ENCODE data around the gene ALG9.

- TF ChIP-seq POLR2A (IDR thresholded peaks at IDR 0.05; ENCODE audit: low read depth, low read length) (no peak), CTCF (conservative IDR thresholded peaks at IDR 0.05; ENCODE audit: low read depth, low read length) (no peak), BHLHE40 (IDR thresholded peaks at IDR 0.05; ENCODE audit: low read depth, low read length) (no peak), CHD1 (IDR thresholded peaks at IDR 0.05; ENCODE audit: low read depth, low read length) (no peak), MAFK (IDR thresholded peaks at IDR 0.05; ENCODE audit: low read depth, low read length) (no peak), CEBPB (IDR thresholded peaks at IDR 0.05; ENCODE audit: low read depth, low read length) (no peak), RFX5 (IDR thresholded peaks at IDR 0.05; ENCODE audit: low read depth, low read length) (no peak), RAD21 (IDR thresholded peaks at IDR 0.05; ENCODE audit: low read length) (no peak), MXI1 (IDR thresholded peaks at IDR 0.05; ENCODE audit: borderline replicate concordance, low read depth, low read length) (no peak), USF2 (IDR thresholded peaks at IDR 0.05; ENCODE audit: low read depth, low read length) (no peak), NFE2L2 (IDR thresholded peaks at IDR 0.05; ENCODE audit: low read depth, low read length) (no peak), SMC3 (IDR thresholded peaks at IDR 0.05; ENCODE audit: low read depth, low read length) (no peak), MAZ (IDR thresholded peaks at IDR 0.05; ENCODE audit: borderline replicate concordance, low read depth, low read length) (no peak), RCOR1 (IDR thresholded peaks at IDR 0.05; ENCODE audit: insufficient replicate concordance, low read length) (no peak)
These were observed 89.2 kb downstream of the ALG9 start for GRCh38 chr11:111782109-111782741.
